Stimulated activated CD4-positive, alpha-beta T cell treated with anti-CD3 and anti-CD28 coated beads, Interleukin-4, amount 100 ng/mL, for 24 hours (primary cell): ENCODE data around the gene RNF112.

Source experiments
- DNase-seq: peaks from one replicate; pipeline ENCODE4 v3.0.0-alpha.2; 2020

RNF112 gene

DNA sequence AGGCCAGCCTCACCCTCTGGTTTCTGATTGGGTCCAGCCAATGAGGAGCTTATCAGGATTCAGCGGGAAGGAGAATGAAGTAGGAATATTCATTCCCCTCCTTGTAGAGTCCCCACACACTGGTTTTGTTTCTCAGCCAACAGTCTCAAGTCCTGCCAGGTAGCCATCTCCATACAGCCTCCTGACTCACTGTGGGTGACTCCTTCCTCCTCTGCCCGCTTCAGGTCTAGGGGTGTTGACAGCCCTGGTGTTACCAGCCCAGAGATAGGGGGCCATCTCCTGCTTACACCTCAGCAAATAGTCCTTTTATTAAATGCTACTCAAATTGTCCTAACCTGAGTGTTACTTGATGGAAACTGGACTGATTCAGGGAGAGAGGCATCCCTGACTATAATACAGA is 20.1 kb upstream of the RNF112 start:
- DNase-seq = no peak

DNA sequence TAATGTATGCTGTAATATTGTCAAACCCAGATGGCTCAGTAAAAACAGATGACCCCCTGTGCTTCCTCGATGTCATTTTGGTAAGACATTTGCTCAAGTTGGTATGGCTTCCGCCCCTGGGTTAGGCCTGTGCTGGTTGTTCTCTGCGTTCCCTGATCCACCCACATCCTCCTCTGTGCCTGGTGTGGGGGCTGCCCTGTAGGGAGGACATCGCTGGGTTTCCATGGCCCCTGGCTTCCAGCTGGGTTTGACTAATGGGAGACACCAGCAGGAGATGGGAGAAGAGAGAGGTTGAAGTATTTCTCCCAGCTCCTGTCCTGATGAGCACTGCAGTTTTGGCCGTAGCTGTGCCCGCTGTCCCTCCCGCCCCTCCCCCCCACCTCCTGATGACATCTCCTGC is 19.6 kb upstream of the RNF112 start:
- DNase-seq = no peak

DNA sequence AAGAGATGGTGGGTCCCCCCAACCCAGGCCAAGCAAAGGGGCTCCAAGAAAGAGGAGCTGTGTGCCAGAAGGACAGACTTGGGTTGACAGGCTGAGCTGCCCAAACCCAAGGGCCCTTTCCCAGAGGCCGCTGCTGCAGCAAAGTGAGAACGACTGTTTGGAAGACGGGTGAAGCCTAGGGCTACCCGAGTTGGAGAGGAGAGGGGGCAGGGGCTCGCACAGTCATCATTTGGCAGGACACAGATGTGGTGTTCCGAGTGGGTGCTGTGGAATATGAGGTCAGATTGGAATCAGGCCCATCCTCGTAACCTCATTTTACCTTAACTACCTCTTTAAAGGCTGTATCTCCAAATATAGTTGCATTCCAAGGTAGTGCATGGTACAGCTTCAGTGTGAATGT is 18.7 kb upstream of the RNF112 start:
- no peak for DNase-seq

DNA sequence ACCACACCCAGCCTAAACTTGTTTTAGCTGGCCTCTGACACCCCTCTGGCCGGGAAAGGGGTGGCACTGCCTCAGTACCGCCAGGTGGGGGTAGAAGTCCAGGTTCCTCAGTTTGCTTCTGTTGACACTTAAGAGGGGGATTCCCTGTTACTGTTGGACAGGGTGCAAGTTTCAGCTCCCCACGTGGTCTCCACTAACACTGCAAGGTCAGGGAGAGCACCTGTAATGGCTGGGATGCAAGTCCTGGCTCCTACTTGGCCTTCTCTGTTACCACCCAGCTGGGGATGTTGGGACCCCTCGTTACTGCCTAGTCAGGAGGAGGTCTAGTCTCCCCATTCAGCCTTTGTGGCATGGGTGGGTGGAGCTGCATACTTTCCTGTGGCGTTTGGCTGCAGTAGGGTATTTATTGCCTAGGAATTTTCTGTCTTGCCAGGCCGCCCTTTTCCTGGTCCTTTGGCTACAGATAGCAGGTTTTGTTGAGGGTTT is 13.4 kb upstream of the RNF112 start:
- DNase-seq = no peak

DNA sequence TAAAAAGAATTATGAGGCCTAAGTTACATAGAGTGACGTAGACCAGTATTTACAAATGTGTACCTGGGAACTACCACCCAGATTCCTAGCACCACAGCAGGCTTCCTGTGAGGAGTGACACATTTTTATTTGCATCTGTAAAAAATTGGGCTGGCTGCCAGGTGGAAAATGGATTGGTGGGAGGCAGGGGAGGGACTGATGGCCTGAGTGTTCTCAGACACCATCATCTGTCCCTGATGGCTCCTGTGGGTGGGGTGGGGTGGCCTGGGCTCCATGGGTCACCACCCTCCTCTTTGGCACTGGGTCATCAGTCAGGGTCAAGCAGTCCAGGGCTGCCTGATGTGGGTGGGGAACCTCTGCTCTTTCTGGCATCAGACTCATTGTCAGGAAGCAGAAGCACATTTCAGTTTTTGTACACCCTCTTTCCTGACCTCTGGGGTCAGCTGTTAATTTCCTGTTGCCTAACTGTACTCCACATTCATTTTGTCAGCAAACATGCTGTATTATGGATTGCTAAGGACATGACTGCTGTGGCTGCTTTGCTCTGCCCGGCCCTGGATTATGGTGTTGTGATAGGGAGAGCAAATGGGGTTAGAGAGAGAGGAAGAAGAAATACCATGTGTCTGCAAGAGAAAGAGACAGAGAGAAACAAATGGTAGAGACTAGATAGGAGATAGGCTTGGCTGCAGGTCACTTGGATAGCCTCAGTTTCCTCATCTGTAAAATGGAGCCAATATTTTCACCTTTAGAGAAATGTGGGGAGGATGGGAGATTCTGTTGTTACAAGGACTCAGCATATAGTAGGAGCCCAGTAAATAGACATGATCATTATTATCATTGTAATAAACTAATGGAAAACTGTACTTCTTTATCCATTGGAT is 12.5 kb upstream of the RNF112 start:
- DNase-seq = no peak

DNA sequence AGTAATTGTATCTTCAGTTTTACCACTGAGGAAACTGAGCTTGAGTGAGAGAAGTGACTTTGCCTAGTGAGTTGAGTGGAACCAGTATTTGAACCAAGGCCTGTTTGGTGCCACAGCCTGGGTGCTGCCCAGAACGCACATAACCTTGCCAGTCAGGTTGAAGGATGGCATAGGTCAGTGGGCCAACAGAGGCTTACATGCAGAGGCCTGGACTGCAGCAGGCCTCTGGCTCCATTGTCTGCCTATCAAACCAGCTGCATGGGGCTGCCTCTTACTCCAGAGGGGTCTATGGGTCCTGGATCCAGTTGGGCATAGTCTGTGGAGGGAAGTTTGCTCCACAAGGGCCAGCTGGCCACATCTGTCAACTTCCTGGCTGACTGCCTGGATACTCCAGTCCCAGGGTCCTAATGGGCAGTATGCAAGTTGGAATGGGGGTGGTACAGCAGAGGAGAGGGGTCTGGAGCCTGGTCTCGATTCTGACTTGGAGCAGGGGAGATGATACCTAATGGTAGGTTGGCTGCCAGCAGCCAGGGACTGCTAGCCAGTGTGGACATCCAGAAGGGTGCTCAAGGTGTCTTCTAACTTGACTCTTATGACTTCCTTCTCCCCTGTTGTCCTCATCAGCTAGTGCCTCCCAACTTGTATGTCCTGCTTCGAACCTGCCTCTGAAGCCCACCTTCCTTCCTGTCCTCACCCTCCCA is 11.1 kb upstream of the RNF112 start:
- no peak for DNase-seq

DNA sequence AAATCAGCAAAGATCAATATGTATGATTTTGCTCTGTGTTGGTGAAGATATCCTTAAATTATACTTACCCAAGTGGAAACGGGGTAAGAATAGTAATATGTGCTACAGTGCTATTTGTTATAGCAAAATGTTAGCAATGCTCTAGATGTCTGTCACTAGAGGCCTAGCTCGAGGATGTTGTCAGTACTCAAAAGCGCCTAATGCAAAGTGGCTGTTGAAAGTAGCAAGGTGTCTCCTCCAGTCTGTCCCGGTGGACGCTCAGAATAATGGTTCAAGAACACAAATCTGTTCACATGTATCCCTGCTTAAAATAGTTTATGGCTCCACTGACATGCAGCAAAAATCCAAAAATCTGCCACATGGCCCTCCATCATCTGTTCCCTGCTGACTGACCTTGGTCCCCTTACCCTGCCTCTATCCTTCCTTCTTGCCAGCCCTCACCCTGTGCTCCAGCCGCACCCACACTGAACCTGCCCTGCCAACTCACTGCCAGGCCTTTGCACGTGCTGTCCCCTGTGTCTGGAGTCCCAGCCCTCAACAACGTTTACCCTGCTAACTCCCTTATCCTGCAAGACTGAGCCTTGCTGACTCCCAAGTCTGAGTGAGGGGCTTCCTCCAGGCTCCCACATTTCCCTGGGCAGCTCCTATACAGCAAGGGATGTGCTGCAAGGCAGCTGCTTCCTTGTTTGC is 9.6 kb upstream of the RNF112 start:
- no peak for DNase-seq

DNA sequence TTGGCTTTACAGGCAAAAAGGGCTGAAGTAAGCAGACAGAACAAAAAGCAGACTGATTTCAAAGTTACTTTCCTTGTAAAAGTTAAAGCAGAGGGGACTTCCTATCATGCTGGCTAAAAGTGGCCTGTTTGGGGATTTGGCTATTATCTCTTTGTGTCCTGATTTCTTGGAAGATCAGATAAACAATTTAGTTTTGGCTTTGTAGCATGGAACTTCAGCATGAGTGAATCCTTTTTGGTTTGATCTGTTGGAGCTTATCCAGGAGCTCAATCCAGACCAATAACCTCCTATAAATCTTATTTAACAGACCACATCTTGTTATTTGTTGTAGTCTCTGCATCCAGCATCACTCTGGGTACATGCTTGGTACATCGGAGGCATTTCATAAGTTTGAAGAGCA is 8.9 kb upstream of the RNF112 start:
- DNase-seq = no peak

DNA sequence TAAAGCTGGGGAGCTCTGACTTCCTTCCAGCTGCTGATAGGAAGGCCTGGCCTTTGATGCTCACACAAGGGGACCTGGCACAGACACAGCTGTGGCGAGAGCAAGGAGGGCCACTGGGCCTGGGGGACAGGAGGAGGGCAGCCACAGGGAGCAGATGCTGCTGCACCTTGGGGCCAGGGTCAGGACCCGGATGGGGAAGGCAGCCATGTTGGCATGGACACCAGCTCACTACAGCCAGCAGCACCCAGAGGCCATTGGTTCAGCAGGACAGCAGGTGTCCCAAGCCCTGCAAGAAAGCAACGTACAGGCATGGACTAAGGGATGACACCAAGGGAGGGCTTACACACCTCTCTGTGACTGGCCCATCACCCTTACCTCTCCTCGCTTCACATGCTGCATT is 8.0 kb upstream of the RNF112 start:
- no peak for DNase-seq

DNA sequence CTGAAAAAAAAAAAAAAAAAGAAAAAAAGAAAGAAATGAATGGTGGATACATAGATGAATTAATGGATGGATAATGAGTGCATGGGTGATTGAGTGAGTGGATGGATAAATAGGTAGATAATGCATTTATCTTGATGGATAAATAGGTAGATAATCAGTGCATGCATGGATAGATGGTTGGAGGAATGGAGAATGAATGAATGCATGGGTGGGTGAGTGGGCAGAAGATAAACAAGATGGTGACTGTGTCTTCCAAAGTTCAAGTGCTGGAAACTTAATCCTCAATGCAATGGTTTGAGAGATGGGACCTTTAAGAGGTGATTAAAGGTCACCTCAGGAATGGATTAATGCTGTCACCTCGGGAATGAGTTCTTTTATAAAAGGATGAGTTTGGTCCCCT is 6.8 kb upstream of the RNF112 start:
- no peak for DNase-seq

DNA sequence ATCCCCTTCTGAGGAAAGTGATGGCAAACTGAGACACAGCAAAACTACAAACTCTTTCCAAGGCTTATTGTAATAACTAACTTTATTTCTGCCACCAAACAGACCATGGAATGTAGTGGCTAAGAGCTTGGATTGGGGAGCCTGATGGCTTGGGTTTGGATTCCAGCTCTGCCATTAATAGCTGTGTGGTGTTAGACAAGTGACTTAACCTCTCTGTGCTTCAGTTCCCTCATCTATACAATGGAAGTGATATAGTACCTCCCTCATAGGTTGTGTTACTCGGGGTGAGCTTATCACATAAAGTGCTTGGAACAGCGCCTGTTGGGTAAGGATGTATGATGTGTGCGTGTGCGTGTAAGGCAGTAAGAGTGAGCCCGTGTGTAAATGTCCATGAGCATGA is 5.9 kb upstream of the RNF112 start:
- DNase-seq = no peak

DNA sequence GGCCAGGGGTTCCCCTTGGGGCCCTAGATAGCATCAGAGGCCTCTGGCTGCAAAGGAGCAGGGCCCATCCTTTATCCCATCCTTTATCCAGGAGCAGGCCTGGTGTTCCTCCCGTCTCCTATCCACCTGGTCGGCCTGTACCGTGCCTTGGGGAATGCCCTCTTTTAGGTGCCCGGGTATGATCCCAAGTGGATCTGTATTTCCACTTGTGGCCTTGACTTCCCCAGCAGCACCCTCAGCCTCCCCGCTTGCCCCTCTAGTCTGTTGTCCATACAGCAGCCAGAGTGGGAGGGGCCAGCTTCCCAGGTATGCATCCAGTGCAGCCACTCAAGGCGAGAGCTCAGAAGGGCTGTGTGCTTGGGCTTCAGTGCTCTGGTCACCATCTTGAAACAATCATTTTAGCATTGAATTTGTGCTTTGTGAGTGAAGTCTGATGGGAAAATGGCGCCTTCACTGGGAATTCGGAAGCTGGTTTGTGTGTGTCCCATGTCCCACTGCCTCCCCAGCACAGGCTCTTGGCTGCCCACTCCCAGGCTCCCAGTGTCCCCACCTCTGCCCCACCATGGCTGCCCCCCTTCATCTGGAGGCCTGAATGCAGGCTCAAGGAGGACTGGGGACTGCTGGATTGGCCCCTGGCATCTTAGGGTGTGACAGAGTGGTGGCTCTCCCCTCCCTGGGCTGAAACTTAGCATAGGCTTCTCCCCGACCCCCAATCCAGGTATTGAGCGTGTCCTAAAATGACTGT is 3.3 kb upstream of the RNF112 start:
- no peak for DNase-seq

DNA sequence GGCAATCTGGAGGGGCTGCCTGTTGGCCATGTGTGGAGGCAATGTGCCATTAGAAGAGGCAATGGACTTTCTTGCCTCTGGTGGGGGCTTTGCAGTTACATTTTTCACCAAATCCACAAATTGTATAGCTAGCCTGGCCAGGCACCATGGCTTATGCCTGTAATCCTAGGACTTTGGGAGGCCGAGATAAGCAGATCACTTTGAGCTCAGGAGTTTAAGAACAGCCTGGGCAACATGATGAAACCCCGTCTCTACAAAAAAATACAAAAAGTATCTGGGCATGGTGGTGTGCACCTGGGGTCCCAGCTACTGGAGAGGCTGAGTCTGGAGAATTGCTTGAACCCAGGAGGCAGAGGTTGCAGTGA is 2.7 kb upstream of the RNF112 start:
- DNase-seq = no peak

DNA sequence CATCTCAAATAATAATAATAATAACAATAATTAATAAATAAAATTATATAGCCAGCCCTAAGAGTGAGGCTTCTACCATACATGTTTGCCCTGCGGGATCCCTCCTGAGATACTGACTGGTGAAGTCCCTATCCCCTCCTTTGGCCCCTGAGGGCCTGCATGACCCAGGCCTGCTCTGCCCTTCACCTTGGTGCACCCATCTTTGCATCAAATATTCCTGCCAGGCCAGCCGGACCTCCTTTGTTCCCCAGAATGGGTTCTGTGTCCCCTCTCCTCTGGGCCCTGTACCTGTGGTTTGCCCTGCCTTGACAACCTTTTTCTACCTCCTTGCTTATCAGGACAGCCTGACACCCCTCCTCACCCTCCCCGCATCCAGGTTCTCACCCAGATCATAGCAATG is 2.0 kb upstream of the RNF112 start:
- DNase-seq = no peak

DNA sequence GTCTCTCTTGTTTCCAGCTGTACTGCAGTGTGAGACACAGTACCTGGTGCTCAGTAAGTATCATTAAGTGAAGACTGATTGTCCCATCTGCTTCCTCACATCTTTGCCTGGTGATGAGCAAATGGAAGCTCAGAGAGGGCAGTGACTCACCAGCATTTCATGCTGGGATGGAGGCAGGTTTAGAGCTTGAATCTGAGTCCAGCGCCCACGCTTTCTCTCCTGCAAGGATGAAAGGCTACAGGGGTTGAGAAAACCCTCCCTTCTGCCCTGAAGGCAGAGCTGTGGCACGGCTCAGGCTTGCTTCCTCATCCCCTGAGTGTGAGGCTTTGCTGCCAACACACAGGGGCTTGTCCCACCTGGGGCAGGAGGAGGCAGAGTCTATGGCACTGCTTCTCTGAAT is 1.5 kb upstream of the RNF112 start:
- no peak for DNase-seq

DNA sequence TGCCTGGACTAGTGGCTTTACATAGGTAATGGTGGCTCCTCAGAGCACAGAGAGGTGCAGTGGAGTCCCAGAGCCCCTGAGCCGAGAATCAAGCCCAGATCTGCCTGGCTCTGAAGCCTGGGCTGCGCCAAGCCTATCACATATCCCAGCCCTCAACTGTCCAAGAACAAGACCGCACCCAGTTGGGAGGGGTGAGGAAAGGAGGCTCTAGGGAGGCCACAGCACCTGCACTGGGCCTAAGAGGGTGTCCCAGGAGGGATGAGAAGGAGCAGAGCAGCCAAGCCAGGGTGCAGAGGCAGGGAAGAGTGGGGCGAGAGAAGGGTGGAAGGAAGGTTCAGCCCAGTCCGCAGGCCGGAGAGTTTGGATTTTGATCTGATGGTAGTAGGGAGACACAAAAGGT is 941 bp upstream of the RNF112 start:
- no peak for DNase-seq

DNA sequence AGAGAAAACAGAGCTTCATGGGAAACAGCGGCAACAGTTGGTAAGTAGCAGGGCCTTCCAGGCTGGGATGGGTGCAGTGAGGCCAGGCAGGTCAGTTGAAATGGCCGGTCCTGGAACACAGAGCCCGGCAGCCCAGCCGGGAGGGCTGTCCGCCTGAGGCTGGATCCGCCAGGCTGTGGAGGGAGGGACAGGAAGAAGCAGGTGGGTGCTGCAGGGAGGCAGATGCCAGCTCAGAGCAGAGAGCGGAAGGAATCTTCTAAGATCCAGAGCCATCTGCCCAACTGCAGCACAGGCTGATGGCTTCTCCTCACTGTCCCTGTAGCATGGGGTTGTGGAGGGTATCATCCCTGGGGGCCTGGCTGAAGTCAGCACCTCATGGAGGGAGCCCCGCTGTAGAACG is 599 bp downstream of the RNF112 start:
- no peak for DNase-seq

DNA sequence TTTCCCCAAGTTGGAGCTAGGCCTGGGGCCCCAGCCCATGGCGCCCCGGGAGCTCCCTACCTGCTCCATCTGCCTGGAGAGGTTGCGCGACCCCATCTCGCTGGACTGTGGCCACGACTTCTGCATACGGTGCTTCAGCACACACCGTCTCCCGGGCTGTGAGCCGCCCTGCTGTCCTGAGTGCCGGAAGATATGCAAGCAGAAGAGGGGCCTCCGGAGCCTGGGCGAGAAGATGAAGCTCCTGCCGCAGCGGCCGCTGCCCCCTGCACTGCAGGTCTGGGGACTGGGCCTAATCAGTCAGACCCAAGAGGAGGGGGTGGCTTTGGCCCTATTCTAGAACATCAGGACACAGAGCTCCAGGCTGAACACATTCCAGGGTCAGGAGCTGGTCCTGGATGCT is 1.5 kb downstream of the RNF112 start:
- no peak for DNase-seq

DNA sequence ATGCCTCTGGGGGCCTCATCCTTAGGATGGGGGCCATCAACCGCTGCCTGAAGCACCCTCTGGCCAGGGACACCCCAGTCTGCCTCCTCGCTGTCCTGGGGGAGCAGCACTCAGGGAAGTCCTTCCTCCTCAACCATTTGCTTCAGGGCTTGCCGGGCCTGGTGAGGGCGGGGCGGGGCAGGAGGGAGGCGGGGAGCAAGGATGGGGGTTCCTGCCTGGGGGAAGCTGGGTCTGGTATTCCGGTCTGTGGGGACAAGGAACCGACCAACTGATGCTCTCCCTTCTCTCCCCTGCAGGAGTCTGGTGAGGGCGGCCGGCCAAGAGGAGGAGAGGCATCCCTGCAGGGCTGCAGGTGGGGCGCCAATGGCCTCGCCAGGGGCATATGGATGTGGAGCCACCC is 2.0 kb downstream of the RNF112 start:
- DNase-seq = no peak

DNA sequence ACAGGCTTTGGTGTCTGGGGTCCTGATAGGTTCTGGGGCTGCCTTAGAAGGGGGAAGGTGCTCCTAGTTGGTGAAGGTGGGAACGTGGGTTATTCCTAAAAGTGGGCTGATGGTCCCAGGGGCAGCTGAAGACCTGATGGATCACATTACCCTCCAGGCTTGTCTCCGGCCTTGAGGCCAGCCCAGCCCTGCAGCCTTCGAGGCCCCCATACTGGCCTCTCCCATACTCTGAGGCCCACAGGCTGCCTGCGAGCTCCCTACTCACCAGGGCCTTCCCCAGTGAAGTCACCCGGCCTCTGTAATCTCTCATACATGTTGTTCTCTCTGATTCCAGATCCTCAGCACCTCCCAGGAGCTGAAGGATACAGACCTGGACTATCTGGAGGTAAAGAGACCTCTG is 2.7 kb downstream of the RNF112 start:
- DNase-seq = no peak

DNA sequence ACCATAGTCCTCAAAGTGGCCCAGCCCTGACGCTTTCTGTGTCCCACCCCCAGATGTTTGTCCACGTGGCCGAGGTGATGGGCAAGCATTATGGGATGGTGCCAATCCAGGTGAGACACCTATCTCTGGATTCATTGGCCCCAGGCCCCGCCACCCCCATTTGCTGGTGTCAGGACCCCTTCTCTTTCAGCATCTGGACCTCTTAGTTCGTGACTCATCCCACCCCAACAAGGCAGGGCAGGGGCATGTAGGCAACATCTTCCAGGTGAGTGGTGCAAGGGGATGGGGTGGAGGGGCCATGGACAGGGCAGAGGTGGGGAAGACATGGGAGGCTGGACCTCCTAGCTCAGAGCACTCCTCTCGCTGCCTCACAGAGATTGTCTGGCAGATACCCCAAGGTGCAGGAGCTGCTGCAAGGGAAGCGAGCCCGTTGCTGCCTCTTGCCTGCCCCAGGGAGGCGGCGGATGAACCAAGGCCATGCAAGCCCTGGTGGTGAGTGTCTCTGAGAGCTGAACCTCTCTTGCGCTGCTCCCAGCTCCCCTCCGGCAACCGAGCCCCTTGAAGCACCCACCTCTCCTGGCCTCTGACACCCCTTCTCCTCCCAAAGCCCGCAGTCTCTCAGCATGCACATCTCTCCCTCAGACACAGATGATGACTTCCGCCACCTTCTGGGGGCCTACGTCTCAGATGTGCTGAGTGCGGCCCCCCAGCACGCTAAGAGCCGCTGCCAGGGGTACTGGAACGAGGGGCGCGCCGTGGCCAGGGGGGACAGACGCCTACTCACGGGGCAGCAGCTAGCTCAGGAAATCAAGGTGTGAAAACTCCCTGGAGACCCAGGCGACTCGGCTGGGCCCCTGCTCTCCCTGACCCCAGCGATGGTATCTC is 3.6 kb downstream of the RNF112 start:
- DNase-seq = no peak

DNA sequence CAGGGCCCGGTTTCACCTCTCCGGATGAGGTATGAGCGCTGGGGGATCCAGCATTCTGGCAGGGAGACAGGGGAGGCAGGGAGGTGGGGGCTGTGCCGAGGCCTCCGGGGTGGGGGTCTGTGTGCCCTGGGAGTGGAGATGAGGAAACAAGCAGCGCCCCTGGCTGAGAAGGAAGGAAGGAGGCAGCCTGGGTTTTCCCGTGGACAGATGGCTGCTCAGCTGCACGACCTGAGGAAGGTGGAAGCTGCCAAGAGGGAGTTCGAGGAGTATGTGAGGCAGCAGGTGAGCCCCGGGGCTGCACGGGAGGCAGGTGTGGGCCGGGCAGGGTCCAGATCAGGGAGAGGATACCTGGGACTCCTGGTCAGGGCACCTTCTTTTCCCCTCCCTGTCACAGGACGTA is 4.3 kb downstream of the RNF112 start:
- DNase-seq = no peak
